HG03565 (cell line): ENCODE results near the gene INSYN2B.
A peak's percentile ranks its signal among the peaks of the same experiment; 100 is the strongest.

Source experiments
- ATAC-seq: cut with Tn5 transposase; IDR thresholded peaks from one replicate; pipeline ENCODE4 v1.9.1; 2021; ENCODE audit warnings: mild to moderate bottlenecking, moderate library complexity; ENCODE audit not compliant: unreplicated experiment

INSYN2B gene

DNA sequence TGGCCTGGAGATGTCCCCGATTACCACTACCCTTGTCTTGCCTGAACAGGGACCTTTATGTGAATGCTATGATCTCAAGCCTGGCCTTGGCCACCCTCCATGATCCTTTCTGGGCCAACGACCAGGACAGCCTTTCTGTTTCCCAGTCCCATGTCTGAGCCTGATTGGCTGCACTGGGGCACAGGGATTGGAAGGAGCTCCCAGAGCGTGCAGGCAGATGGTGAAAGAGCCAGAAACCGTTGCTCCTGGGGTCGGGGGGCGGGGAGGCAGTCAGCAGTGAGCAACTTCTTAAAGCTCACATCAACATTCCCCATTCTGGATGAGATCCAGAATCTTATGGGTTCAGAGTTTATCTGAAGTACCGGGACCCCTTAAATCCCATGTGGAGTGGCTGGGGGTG, 84.4 kb downstream of the INSYN2B start:
- no peak for ATAC-seq

DNA sequence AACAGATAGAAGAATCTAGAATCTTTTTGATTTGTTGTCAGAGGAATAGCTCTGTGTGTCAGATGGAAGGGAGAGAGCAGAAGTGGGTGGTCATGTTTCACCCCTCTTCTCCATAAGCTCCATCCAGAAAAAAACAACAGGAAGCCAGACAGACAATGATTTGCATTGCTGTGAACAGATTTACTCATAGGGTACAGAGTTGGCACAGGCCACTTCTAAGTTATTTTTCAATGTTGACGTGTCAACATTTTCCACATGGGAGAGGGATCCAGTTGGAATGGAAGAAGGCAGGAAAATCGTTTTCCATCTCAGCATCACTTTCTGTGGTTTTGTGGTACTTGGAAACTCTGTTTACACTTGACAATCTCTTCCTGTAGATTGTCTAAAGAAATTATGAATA, 86.7 kb downstream of the INSYN2B start:
- no peak for ATAC-seq

DNA sequence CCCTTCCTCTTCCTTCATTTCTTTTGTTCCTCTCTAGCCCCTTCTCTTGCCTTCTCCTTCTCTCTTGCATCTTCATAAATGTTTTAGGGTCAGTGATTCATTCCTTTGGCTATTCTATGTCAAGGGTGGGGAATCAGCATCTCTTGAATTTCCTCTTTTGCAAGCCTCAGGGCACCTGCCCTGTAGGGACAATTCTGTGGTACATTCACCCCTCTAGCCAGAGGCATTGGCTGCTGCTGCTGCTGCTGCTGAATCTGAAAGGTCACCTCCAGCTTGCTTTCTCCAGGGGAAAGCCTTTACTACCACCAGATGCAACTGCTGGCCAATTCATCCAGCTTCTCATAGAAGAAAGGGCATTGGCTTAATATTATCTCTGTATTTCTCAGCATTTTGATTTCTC, 87.3 kb downstream of the INSYN2B start:
- ATAC-seq = no peak

DNA sequence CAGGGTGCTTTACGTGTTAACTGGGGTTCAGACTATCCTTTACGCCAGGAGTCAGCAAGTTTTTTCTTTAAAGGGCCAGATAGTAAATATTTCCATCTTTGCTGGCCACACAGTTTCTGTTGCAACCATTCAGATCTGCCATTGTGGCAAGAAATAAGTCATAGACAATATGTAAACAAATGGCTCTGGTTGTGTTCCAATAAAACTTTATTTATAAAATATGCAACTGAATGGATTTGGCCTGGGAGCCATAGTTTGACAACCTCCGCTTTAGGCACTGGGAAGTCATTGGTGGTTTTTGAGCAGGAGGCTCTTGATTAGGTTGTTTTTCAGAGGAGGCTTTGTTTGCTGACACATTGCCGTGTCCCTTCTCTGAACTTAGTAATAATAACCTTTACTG, 90.7 kb downstream of the INSYN2B start:
- ATAC-seq = no peak

DNA sequence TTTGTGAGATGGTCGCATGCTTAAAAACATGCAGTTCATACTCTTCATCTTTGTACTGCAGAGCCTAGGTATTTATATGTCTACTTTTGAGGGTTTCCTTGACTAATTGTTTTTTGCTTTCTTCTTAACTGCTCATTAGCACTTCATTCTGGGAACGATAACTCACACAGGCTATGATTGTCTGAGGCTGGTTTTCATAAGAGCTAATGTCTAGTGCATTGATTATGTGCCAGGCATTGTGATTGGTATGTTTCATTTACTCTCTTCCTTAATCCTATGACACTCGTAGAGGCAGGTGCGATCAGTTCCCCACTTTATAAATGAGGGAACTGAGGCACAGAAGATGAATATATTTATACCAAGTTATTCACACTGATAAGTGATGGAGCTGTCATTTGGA, 93.6 kb downstream of the INSYN2B start:
- ATAC-seq = no peak

DNA sequence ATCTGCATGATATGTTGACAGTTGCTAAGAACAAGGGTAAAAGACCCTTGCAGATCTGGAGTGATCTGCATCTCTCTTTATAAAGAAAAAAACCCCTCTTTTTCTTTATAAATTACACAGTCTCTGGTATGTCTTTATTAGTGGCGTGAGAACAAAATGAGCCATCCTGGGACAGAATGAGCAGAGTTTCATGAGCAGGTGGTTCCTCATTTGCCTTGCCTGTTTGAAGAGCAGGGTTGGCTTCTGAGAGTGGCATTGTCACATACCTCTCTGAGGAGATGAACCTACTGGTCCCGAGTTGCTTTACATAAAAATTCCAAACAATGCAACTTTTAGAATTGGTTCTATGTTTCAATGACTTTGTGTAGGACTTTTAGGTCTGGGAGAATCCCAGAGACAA, 94.3 kb downstream of the INSYN2B start:
- no peak for ATAC-seq

DNA sequence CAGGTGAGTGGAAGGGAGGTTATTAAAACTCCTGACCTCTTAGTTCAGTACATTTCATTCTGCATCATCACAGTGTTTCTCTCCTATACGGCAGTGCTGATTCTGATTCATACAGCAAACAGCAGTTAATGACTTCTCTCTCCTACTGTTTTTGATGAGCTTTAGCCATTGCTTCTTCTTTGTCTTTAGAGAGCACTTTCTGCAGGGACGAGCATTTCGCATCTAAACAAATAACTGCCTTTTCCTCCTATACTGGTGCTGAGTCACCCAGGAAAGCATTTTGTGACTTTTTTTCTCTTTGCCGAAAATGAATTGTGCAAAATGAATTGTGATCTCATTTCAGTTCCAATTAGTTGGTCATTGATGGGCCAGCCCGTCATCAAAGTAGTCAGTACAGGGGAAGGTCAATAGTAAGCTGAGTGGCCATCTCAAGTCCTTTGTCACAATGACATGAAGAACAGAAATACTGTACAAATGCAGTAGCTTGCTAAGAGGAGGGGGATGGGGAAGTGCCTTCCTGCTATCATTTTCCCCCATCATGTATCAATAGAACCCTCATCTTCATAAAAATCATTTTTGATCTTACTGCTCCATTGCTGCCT, 98.5 kb downstream of the INSYN2B start:
- no peak for ATAC-seq

DNA sequence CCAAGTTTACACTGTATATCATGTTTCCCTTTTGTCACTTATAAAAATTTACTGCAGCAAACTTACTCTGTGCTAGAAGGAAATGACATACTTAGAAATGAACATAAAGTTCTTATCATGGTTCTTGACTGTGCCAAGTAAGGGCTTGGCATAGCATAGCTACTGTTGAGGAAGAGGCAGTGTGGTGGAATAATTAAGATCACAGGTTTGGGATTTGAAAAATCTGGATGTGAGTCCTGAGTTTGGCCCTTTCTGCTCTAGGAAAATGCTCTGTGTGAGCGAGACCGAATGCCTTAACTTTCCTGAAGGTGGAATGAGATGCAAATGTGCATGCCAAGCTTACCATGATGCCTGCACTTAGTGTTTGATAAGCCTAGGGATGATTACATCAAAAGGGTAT, 99.5 kb downstream of the INSYN2B start:
- no peak for ATAC-seq

DNA sequence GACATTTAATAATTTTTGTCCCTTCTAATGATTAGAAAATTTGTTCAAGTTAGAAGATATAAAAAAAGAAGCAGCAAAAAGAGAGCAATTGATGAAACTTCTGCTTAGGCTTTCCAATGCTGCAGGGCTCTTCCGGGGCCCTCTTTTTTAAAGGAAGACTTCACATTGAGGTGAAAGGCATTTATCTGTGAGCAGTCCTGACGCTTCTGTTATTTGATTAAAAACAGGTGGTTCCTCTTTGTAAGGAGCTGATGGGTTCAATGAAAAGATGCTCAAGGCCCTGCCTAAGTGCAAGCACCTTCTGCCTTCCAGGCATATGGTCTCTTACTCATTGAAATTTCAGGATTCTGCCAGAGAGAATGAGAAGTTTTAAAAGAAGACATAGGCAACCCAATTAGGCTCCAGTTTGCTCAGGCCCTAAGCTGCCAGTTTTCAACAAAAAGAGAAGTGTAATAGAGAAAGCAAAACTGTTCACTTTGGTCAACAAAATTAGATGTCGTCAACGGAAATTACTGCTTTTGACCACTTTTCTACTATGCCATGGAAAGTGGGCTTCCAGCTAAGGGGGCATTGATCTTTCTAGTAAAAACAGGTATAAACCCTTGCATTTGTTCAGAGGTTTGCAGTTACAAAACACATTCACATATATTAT, 100.2 kb downstream of the INSYN2B start:
- ATAC-seq = peak; percentile 57

DNA sequence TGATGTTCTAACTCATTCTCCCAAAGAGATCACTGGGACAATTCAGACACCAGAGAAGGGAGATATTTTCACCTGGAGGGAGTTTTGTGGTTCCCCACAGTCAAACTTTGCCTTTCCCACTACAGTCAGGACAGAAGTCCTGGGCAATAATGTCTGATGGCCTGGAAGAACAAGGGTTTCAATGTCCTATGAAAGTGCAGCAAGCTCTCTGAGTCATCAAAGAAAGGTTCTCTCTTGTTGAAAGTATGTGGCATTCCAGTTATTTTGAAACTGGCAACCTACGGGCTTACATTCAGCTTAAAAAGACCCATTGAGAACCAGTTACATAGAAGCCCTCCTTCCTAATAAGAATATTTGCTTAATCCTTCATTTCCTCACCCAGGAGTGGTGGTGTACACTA, 103.9 kb downstream of the INSYN2B start:
- no peak for ATAC-seq

DNA sequence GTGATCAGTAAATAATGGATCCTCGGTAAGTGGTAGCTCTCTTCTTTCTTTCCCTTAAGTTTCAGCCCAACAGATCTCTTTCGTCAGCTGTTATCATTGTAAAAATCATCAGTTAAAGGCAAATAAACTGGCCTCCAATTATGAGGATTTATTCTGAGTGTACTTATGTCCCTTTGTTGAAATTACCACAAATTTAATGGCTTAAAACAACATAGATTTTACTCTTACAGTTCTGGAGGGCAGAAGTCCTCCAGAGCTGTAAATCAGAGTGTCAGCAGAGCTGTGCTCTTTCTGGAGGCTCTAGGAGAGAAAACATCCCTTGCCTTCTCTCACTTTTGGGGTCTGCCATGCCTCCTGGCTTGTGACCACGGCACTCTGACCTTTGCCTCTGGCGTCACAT, 104.6 kb downstream of the INSYN2B start:
- ATAC-seq = no peak

DNA sequence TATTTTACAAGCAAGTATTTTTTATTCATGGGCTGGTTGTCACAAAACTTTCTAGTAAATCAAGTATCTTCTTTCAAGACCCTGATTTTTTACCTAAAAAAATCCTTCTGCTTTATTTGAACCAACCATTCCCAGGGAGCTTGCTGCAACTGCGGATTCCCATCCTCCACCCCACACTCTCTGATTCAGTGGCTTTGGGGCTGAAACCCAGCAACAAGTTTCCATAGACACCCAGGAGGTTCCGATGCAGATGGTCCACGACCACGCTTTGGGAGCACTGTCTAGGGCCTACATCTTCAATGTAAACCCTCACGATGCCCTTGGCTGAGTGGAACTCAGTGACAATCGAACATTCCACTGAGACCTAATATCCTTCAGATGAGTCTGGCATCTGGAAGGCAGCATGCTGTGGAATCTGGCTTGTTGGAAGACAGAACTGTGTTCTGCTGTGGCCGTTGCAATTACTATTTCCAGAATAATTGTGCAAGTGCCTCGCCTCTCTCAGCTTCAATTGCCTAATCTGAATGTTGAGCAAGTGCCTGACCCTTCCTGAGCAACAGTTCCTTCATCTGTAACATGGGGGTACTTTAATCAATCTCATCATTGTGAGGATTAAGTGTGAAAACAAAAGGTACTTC, 105.1 kb downstream of the INSYN2B start:
- ATAC-seq = no peak

DNA sequence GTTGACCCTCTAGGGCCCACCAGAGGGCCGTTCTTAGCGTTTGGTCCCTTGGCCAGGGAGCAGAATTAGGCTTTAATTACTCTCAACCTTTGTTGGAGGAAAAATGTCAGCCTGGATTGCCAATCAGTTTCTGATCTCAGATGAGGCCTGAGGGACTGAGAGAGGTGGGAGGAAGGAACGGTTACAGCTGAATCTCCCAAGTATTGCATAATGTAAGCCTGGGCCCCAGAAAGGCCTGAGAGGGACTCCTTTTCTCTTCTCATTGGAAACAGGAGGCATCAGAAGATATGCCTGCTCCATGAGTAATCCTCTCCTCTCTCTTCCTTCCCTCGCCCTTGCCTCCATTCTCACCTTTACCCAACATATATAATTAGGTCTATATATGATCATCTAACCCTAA, 105.7 kb downstream of the INSYN2B start:
- ATAC-seq = no peak

DNA sequence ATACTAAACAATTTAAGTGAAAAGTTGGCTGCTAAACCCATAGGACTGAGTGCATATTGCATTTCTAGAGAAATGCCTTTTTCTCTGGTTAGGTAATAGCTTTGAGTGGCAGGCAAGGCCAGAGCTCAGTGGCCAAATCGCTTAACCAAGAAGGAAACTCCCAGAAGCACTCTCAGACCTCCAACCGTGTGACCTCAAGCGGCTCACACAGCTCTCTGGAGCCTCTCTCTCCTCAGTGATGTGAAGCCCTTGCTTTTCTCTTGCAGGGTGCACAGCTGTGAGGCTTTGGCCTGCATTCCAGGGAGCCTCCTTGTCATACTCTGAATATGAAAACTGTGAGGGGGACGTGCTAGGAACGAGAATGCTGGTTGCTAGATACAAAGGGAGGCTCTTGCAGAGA, 106.7 kb downstream of the INSYN2B start:
- ATAC-seq = no peak

DNA sequence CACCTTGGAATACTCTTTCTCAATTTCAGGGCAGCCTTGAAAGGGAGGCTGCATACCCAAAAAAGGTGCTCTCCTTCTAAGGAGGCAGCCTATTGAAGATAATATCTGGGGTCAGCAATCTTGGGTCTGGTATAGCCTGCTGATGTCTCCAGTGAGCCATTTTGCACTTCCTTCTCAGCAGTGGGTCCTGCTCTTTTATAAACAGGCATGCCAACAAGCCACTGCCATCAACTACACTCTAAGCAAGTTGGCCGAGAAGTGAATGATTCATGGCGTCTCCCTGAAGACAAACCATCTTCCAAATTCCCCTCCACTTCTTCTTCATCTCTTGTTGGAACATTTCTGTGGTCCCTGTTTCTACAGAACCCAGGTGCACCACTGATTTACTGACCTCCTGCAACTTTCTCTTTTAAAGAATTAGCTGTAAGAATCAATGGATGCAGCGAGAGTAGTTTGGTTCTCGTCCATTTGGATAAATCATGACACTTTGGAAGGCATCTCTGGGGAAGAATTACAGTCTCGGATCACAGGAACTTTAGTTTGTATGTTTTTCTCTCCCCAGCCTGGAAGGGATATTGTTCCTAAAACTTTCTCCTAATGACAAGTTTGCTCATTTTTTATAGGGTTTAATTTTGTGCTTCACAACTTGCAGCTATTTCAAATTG, 108.3 kb downstream of the INSYN2B start:
- ATAC-seq = no peak

DNA sequence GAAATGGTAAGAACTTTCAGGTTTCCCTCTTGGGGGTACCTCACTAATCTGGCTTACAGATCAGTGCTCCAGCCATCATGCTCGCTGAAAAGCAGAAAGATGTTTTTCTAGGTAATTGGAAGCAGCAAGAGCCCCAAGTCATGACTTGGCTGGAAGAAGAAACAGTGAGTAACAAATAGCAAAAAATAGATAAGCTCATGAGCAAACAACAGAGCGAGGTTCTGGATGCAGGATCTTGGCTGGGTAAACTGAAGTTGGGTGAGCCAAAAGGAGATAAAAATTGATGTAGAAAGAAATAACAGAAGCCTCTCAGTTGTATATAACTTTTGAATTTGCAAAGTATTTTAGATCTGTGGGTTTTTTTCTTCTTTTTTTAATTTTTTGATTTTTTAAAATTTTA, 110.1 kb downstream of the INSYN2B start:
- ATAC-seq = no peak

DNA sequence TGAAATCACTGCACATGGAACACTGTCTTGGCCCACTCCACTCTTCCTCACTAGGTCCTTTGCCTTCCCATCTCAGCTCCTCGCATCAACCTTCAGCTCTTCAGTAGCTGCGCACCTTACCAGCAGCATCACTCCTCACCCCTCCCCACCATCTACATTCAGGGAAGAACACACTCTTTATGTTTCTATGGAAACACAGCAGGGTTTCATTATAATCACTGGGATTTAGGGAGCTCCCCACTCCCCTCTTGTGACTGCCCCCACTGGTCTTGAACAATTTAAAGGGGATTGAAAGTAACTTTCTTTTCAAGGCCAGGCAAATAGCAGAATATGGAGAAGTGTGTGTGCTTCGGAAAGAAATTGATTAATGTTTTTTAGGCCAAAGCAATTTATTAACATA, 111.2 kb downstream of the INSYN2B start:
- ATAC-seq = no peak

DNA sequence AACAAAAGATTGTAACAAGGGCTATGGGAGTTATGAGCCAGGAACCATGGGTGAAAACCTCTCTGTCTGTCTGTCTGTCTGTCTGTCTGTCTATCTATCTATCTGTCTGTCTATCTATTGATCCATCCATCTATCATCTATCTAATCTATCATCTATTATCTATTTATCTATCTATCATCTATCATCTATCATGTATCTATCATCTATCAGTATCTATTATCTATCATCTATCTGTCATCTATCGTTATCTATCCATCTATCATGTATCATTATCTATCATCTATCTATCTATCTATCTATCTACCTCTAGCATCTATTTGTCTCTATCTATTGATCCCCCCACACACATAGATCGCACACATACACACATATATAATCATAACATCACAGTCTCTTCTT, 112.9 kb downstream of the INSYN2B start:
- ATAC-seq = no peak

DNA sequence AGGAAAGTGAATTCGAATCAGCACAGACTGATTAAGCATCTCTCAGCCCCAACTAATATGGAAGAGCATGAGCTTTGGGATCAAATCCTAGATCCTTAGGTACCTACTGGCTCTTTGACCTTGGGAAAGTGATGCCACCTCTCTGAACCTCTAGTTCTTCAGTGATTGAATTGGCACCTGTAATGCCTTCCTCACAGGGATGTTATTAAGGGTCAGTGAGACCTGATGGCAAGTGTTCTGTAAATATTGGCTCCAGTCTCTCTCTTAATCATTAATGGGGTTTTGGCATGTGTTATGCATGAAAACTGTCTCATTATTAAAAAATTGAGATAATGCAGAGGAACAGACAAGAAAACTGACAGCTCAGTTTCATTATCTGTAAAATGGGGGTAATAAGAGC, 115.8 kb downstream of the INSYN2B start:
- no peak for ATAC-seq

DNA sequence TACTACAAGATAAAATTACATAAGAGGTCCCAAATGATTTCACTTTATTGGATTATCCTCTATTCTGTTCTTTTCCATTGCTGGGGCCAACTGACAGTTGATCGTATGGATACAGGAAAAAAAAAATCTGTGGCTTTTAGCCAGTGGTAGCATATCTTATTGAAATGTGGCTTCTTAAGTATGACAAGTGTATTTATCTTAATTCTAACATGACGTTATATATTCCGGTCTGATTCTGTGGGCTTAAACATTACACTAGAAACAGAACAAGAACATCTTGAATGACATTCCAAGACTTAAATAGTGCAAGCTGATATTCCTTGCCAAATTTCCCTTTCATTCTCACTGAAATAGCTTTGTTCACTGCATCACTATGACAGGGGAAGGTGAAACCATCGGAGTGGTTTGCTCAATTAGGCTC, 117.9 kb downstream of the INSYN2B start:
- ATAC-seq = no peak

DNA sequence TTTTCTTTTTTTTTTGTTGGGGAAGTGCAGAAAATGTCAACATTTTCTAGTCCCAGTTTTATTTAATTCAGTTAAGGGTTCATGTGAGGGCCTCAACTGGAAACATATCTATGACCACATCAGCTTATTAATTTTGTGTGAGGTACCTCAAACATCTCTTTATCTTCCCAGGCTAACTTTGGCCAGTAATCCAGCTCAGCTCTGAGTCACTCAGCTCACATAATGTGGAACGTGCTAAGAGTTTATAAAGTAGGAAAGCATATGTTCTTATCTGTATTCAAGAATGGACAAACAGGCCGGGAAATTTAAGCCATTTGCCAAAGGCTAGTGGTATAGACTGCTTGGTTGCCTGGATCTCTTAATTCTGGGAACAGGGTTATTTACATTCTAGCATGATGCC, 118.4 kb downstream of the INSYN2B start:
- no peak for ATAC-seq

DNA sequence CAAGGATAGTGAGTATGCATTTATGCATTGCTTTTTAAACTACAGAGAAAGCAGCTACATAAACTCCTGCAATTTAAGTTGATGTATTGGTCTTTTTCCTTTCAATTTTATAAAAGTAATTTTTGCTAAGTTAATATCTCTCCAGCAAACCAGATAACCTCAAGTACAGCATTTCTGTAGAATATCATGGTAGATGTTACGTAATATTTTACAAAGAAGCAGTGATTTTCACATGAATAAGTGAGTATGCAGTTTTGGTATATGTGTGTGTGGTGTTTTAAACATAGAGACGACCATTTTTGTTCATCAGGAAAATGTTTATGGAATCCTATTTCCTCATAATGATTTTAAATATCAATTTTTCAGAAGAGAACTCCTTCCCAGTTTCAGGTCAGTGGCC, 118.9 kb downstream of the INSYN2B start:
- ATAC-seq = no peak
